ENCODE measurements around the gene LLGL2.

- TF ChIP-seq EZH2phosphoT487 (IDR thresholded peaks at IDR 0.05; ENCODE audit: borderline replicate concordance, low read depth, low read length) (no peak), CTCF (conservative IDR thresholded peaks at IDR 0.05; ENCODE audit: low read length) (peak; percentile 77)
These were observed 94.3 kb downstream of the LLGL2 start for GRCh38 chr17:75619506-75620431.
